ENCODE measurements around the gene JAKMIP2.
"Not testable (repeated sequence)": the region's sequence is repeated elsewhere in the genome, so short reads cannot be mapped to it uniquely, and the experiment has no call there.

Gene JAKMIP2

DNA sequence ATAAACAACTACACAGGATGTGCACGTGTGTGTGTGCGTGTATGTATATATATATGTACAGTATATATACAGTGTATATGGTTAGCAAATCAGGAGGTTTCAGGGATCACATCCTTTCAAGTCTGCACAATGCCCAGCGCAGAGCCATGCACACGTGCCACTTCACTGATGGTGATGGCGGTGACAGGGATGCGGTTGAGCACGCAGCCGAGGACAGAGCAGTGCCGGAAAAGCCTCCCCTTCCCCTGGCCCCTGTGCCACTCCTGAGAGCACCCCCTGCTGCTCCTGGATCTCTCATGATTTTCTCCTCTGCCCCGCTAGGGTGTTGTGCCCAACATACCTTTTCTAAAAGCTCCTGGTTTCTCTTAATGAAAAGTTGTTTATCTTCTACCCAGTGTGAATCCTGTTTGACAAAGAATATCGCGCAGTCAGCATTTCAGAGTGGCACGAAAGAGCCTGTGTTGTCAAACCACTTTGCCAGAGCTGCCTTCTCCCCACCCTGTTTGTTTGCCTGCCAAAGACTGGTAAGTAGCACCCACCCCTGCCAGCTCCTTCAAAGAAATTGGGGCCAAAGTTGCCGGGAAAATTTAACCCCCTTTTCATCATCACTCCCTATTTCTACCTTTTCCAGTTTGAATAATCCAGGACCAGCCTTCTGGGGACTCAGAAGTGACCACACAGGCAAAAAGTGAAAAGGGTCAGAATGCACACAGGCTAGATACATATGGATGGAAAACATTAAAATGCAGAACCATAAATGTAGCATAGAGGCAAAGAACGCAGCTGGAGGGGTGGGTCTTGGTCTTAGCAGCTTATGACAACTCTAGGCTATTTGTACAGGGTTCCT lies 146.4 kb downstream of the JAKMIP2 start:
- H3K4me3 ChIP-seq (ENCODE audit: low read depth, low read length), result no peak overlapping the region
- peak; percentile 22 for DNase-seq (ENCODE audit: low read depth)
- TF ChIP-seq, protein P1, sequence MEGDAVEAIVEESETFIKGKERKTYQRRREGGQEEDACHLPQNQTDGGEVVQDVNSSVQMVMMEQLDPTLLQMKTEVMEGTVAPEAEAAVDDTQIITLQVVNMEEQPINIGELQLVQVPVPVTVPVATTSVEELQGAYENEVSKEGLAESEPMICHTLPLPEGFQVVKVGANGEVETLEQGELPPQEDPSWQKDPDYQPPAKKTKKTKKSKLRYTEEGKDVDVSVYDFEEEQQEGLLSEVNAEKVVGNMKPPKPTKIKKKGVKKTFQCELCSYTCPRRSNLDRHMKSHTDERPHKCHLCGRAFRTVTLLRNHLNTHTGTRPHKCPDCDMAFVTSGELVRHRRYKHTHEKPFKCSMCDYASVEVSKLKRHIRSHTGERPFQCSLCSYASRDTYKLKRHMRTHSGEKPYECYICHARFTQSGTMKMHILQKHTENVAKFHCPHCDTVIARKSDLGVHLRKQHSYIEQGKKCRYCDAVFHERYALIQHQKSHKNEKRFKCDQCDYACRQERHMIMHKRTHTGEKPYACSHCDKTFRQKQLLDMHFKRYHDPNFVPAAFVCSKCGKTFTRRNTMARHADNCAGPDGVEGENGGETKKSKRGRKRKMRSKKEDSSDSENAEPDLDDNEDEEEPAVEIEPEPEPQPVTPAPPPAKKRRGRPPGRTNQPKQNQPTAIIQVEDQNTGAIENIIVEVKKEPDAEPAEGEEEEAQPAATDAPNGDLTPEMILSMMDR (IDR thresholded peaks at IDR 0.05; ENCODE audit: control insufficient read depth, extremely low read depth, insufficient read depth), result no peak

- not testable (repeated sequence) for DNase-seq (ENCODE audit: low read depth); H3K4me3 ChIP-seq (ENCODE audit: low read depth, low read length)
These were observed 147.1 kb downstream of the JAKMIP2 start for GRCh38 chr5:147635439-147635838.

DNA sequence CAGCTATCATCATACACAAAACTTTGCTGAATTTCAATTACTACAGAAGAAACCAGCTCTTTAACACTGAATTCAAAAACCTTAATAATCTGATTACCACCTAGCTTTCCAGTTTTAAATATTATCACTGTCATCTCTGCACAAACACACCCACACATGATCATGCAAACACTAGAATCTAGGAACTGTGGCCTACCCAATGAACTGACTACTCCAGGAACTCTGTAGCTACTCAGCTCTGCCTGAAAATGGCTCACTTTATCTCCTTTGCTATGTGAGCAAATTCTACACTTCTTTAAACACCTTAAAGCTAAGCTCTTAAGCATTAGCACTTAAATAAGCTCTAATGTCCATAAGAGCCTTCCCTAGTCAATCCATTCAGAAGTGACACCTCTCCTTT lies 149.4 kb downstream of the JAKMIP2 start:
- H3K4me3 ChIP-seq (ENCODE audit: low read depth, low read length), result no peak overlapping the region
- DNase-seq (ENCODE audit: low read depth), result no peak
- TF ChIP-seq, protein P1 (IDR thresholded peaks at IDR 0.05; ENCODE audit: control insufficient read depth, extremely low read depth, insufficient read depth), result no peak

GRCh38 chr5:147631428-147632003 lies 151.0 kb downstream of the JAKMIP2 start:
- H3K4me3 ChIP-seq (ENCODE audit: low read depth, low read length), result no peak overlapping the region
- no peak for DNase-seq (ENCODE audit: low read depth)
- TF ChIP-seq, protein P1 (IDR thresholded peaks at IDR 0.05; ENCODE audit: control insufficient read depth, extremely low read depth, insufficient read depth), result no peak

- H3K4me3 ChIP-seq (ENCODE audit: low read depth, low read length), result no peak overlapping the region
- TF ChIP-seq, protein P1 (IDR thresholded peaks at IDR 0.05; ENCODE audit: control insufficient read depth, extremely low read depth, insufficient read depth), result no peak
- DNase-seq (ENCODE audit: low read depth), result no peak
These were observed 153.3 kb downstream of the JAKMIP2 start for GRCh38 chr5:147629196-147629595.

DNA sequence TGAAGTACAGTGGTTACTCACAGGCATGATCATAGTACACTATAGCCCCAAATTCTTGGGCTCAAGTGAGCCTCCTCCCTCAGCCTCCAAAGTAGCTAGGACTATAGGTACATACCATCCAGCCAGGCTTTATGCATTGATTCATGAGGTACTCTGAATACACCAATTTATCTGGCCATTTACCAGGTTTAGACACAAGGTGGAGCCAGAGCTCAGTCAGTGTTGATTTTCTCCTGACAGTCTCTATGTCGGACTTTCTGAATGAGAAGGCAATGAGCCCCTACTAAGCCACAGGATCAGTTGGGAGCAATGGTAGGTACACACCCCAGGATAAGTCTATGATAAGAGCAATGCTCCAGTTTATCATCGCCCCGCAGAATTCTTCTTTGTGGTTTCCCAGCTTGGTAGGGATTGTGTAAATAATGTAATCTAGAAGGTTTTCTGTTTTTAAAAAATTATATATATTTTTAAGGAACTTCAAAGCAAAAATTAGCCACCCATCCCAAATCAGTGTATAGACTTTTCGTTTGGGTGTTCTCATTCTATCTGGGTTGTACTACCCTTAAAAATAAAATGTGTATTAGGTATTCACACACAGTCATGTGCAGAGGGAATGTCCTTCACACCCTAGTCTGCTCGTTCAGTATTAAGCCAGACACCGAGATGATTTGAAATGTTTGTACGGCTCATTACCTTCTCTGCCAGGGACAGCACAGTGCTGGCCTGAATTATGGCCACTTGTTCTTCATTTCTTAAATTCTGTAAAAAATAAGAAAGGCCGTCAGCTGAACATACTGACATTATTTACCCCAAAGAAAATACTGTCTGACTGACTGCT lies 154.3 kb downstream of the JAKMIP2 start:
- peak; percentile 37 for DNase-seq (ENCODE audit: low read depth)
- TF ChIP-seq, protein P1 (IDR thresholded peaks at IDR 0.05; ENCODE audit: control insufficient read depth, extremely low read depth, insufficient read depth), result peak; percentile 93
- H3K4me3 ChIP-seq (ENCODE audit: low read depth, low read length), result no peak overlapping the region

DNA sequence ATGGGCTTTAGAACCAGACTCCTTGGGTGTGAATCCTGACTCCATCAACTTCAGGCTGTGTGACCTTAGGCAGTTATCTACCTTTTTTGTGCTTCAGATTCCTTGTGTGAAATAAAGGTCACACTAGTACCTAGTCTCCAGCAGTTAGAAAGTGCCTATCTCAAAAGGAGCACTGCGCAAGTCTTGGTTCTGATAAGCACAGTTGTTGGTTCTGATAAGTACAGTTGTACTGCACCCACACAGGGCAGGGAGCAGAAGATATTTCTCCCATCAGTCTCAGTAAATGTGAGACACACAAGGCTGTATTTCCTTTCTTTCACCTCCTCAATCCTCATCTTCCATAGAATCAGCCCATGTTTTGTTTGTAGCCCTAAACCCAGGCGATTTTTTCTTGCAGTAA lies 156.1 kb downstream of the JAKMIP2 start:
- H3K4me3 ChIP-seq (ENCODE audit: low read depth, low read length), result no peak overlapping the region
- TF ChIP-seq, protein P1 (IDR thresholded peaks at IDR 0.05; ENCODE audit: control insufficient read depth, extremely low read depth, insufficient read depth), result no peak
- DNase-seq (ENCODE audit: low read depth), result no peak
